H1 (cell line): ENCODE results near the gene NMNAT3.

Experiments
- EGR1 ChIP-seq: IDR thresholded peaks from 2 replicates; pipeline ENCODE4 v1.6.1; 2011; ENCODE audit warnings: low read depth, low read length, borderline replicate concordance
- EP300 ChIP-seq, 2 experiments: IDR thresholded peaks; 1 replicate in 1 of 2; 2 replicates in 1 of 2; pipeline ENCODE4 v1.6.1; 2011 to 2012; ENCODE audit warnings: low read depth in 2 of 2, low read length in 2 of 2, mild to moderate bottlenecking in 2 of 2, borderline replicate concordance in 1 of 2, inconsistent platforms in 1 of 2, moderate library complexity in 1 of 2
- EZH2 ChIP-seq: fragments of 200-600 bp; sonication (generic); IDR thresholded peaks from 2 replicates; pipeline ENCODE4 v1.7.1; 2012; ENCODE audit warnings: low read depth, mild to moderate bottlenecking, moderate library complexity, low read length, inconsistent platforms; ENCODE audit not compliant: severe bottlenecking
- POLR2A ChIP-seq, 2 experiments: IDR thresholded peaks; 1 replicate in 1 of 2; 2 replicates in 1 of 2; pipeline ENCODE4 v1.6.1; 2011; ENCODE audit warnings: low read depth in 2 of 2, low read length in 2 of 2, mild to moderate bottlenecking in 2 of 2; ENCODE audit errors: control extremely low read depth in 1 of 2
- POLR2AphosphoS5 ChIP-seq: IDR thresholded peaks from 2 replicates; pipeline ENCODE4 v1.6.1; 2011; ENCODE audit warnings: low read depth, low read length
- RFX5 ChIP-seq: IDR thresholded peaks from 2 replicates; pipeline ENCODE4 v1.6.1; 2011; ENCODE audit warnings: low read depth, low read length, improper control_type of control experiment, borderline replicate concordance
- SP2 ChIP-seq: IDR thresholded peaks from 2 replicates; pipeline ENCODE4 v1.6.1; 2012; ENCODE audit warnings: mild to moderate bottlenecking, low read length, inconsistent platforms
- SRF ChIP-seq: IDR thresholded peaks from 2 replicates; pipeline ENCODE4 v1.6.1; 2011; ENCODE audit warnings: mild to moderate bottlenecking, low read depth, low read length, moderate library complexity
- SUZ12 ChIP-seq: fragments of 200-600 bp; sonication (generic); IDR thresholded peaks from 2 replicates; pipeline ENCODE4 v1.6.1; 2012; ENCODE audit warnings: mild to moderate bottlenecking, inconsistent platforms, low read length, moderate library complexity, mixed read lengths
- ZNF274 ChIP-seq: IDR thresholded peaks from 2 replicates; pipeline ENCODE4 v1.7.0; 2012; ENCODE audit warnings: low read length, borderline replicate concordance; ENCODE audit errors: extremely low read depth
- TF ChIP-seq, protein P1 (sequence below), 3 experiments: IDR thresholded peaks; 1 replicate in 2 of 3; 2 replicates in 1 of 3; pipeline versions ENCODE4 v1.5.1 to v1.6.1; 2011; ENCODE audit warnings: low read length in 3 of 3, mild to moderate bottlenecking in 3 of 3, inconsistent platforms in 2 of 3, low read depth in 1 of 3, moderate library complexity in 1 of 3; ENCODE audit not compliant: insufficient read depth in 1 of 3; ENCODE audit errors: control extremely low read depth in 1 of 3
- TF ChIP-seq, protein P2 (sequence below): IDR thresholded peaks from 2 replicates; pipeline ENCODE4 v1.6.1; 2011; ENCODE audit warnings: low read depth, mild to moderate bottlenecking, low read length; ENCODE audit not compliant: insufficient read depth
- TF ChIP-seq, protein P3 (sequence below): IDR thresholded peaks from 2 replicates; pipeline ENCODE4 v1.6.1; 2012; ENCODE audit warnings: inconsistent platforms

DNA sequence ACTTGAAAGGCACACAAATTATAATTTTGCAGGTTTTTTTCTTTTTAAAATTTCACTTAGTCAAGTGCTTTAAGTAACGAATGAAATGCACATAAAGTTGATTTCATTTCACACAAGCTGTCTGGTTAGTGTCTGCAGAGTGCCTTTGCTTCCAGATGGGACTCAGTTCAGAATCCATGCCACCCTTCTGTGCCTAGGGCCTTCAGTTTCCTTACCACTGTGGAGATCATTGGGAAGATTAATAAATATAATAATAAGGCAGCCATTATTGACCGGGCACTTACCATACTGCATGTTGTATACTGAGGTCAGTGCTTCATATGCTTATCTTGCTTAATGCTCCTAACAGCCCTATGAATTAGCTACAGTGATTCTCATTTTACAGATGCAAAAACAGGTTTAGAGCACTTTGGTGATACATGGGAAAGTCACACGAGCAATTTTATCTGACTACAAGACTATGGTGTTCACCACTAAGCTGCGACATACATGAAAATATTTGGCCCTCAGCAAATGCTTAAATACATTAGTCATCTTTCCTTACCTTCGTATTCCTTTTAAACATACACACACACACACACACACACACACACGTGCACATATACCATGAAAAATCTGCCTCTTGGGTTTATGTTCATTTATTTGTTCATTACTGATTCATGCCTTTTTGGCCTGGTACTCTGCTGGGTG lies 3.1 kb downstream of the NMNAT3 start:
- TF ChIP-seq, protein P1, sequence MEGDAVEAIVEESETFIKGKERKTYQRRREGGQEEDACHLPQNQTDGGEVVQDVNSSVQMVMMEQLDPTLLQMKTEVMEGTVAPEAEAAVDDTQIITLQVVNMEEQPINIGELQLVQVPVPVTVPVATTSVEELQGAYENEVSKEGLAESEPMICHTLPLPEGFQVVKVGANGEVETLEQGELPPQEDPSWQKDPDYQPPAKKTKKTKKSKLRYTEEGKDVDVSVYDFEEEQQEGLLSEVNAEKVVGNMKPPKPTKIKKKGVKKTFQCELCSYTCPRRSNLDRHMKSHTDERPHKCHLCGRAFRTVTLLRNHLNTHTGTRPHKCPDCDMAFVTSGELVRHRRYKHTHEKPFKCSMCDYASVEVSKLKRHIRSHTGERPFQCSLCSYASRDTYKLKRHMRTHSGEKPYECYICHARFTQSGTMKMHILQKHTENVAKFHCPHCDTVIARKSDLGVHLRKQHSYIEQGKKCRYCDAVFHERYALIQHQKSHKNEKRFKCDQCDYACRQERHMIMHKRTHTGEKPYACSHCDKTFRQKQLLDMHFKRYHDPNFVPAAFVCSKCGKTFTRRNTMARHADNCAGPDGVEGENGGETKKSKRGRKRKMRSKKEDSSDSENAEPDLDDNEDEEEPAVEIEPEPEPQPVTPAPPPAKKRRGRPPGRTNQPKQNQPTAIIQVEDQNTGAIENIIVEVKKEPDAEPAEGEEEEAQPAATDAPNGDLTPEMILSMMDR (IDR thresholded peaks at IDR 0.05; ENCODE audit: control extremely low read depth in 1 of 3, insufficient read depth in 1 of 3, low read depth in 1 of 3, low read length in 3 of 3), result no peak
- TF ChIP-seq SRF, result no peak
- TF ChIP-seq EZH2, result no peak
- no peak for TF ChIP-seq SUZ12
- no peak for TF ChIP-seq POLR2A (IDR thresholded peaks at IDR 0.05; ENCODE audit: control extremely low read depth in 1 of 2, low read depth in 2 of 2, low read length in 2 of 2)
- TF ChIP-seq, protein P2, sequence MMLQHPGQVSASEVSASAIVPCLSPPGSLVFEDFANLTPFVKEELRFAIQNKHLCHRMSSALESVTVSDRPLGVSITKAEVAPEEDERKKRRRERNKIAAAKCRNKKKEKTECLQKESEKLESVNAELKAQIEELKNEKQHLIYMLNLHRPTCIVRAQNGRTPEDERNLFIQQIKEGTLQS, result no peak
- no peak for TF ChIP-seq EGR1
- TF ChIP-seq ZNF274, result no peak
- no peak for TF ChIP-seq RFX5
- TF ChIP-seq SP2, result no peak
- TF ChIP-seq EP300 (IDR thresholded peaks at IDR 0.05; ENCODE audit: borderline replicate concordance in 1 of 2, low read depth in 2 of 2, low read length in 2 of 2), result no peak
- TF ChIP-seq, protein P3, sequence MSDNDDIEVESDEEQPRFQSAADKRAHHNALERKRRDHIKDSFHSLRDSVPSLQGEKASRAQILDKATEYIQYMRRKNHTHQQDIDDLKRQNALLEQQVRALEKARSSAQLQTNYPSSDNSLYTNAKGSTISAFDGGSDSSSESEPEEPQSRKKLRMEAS, result no peak
- no peak for TF ChIP-seq POLR2AphosphoS5
